GM10847 (cell line): ENCODE results near the gene EPB41L4B.

Source experiments
- POLR2A ChIP-seq: IDR thresholded peaks from 2 replicates; pipeline ENCODE4 v1.6.1; 2011; ENCODE audit not compliant: insufficient read length; ENCODE audit errors: extremely low read depth

Gene EPB41L4B

DNA sequence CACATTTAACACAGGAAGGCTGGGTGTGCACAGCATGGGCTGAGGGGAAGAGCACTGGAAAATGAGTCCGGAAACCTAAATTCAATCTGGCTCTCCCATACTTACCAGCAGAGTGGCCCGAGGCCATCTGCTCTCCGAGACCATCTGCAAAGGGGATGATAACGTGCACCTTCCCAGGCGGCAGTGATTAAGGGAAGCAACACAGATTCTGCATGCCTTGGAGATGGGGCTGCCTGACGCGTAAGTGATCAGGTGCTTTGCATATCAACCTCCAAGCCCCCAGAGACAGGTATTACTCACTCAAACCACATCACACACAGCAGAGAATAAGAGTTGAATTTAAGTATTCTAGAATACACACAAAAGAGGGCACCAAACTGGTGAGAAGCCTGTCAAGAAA lies 9.1 kb downstream of the EPB41L4B start:
- TF ChIP-seq POLR2A: no peak

DNA sequence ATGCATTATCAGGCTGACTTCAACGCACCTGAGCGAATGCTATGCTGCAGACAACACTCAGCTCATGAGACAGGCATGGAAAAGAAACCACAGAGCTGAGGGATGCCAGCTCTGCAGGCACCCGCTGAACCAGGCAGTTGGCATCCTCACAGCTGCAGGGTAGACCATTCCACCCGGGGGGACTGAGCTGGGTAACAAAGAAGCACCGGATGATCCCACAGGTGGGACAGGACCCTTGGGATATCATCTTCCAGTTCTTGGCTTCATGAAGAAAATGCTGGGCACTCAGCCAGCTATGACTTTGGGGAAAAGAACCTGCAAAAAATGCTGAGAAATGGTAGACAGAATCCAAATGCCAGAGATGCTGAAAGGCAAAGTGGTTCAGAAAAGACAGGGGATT lies 9.6 kb downstream of the EPB41L4B start:
- TF ChIP-seq POLR2A: no peak

DNA sequence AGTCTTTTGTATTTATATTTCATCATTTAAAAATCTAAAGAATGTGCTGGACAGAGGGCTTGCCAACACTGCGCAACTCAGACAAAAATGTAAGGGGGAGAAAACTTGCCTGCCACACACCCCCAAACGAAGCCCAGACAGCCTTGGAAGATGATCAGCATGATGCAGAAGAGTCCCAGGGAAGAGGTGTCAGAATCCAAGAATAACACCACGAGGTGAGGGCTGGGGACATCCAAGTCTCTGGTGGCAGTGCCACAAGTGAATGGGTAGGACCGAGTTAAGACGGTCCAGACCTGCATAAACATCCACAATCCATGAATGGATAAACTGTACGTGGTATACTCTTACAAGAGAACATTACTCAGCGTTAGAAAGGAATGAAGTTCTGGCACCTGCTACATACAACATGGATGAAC lies 10.4 kb downstream of the EPB41L4B start:
- no peak for TF ChIP-seq POLR2A

DNA sequence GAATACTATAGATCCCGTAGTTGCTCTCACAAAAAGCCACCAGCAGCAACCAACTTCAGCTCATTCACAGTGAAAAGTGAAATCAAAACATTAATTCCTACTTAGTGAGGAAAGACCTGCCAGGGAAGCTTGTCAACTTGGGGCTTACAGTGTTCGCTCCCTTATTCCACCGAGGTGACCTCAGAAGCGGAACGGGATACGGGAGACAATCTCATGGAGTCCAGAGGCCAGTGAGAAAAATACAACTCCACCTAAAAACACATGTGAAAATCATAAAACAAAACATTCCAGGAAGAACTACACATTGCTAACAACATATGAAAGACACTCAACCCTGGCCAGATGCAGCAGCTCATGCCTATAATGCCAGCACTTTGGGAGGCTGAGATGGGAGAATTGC lies 11.6 kb downstream of the EPB41L4B start:
- TF ChIP-seq POLR2A: no peak

DNA sequence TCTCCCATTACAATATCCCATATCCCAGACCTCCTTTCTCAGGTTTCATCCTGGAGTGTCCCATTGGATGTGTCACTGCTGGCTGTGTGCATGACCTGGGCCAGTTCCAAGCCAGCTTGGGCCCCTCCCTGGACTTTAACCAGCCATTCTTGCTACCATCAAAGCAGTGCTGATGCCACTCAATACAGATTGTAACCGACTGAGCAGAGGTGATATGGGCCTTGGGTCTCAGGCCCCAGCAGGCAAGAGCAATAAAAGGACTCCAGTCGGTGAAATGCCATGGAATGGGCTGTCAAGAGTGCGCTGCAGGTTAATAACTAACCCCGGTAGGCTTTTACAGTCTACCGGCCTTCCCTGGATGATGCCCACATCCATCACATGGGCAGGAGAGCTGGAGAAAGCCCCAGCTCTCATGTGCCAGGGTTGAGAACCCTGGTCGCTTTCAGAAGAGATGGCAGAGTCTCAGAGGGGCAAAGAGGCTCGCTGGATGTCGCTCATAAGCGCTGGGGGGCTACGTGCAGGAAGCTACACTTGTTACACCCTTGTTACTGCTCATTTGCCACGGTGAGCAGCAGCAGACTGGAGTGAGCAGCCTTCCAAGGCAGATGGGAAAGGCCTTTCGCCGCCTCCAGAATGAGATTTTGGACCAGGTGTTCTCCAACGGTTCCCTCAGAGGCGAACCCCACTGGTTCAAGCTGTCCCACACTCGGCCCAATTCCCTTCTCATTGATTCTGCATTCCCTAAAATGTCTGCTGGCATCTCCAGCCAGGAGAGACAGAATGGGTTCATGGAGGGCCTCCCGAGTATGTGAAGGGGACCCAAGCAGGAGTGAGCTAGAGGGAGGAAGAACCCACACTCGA lies 13.2 kb downstream of the EPB41L4B start:
- TF ChIP-seq POLR2A: no peak

DNA sequence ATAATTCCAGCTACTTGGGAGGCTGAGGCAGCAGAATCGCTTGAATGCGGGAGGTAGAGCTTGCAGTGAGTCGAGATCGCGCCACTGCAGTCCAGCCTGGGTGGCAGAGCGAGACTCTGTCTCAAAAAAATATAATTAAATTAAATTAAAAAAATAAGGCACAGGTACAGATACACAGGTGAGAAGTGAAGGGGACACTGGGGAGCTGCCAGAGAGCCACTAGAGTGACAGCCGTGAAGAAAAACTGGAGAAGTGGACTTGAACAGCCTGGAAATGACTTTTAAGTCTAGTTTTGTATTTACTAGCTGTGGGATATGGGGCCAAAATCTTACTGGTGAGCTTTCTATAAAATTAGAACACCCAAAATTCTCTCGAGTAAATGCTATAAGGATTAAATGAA lies 15.1 kb downstream of the EPB41L4B start:
- no peak for TF ChIP-seq POLR2A

DNA sequence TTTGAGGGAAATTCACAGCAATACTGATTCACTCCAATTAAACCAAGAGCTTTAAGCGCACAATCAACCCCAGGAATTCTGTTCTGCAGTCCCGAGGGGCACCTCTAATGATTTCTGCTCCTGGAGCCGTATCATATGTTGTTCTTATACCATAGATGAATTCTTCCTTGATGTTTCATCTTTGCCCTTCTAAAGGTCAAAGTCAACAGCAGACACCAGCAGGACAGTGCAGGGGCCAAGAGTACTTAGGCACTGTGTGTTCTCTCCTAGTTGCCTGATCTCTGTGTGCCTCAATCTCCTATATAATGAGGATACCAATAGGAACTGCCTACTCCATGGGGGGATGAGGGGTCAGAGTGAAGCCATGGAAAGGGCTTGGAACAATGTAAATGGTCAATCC lies 16.5 kb downstream of the EPB41L4B start:
- no peak for TF ChIP-seq POLR2A

DNA sequence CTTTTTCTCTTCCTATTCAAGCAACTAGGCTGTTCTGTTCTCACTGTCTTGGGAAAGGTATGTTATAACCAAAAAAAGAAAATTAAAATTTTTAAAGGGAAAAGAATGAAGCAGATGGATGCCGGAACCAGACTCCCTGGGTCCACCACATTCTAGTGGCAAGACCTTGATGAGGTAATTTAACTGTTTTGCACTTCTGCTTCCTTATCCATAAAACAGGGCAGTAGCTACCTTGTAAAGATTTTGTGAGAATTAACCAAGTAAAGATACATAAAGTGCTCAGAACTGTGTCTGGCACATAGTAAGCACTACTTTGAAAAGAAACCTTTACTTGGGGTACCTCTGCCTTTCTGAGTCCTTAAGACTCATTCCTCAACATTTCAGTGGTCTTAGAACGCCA lies 17.0 kb downstream of the EPB41L4B start:
- no peak for TF ChIP-seq POLR2A

DNA sequence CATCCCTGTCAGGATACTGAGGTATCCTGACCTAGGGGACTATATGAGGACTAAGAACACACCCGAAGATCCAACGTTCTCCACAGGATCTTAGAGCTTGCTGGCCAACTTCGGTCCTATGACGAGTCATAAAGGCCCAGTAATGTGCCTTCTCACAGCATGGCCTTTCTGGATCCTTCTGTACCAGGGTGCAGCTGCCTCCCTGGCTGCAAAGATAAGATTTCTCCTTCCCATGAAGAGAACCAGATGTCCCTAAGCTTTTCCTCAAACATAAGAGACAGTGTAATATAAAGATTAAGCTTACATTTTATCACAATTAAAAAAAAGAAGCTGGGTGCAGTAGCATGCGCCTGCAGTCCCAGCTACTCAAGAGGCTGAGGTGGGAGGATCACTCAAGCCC lies 18.3 kb downstream of the EPB41L4B start:
- no peak for TF ChIP-seq POLR2A

DNA sequence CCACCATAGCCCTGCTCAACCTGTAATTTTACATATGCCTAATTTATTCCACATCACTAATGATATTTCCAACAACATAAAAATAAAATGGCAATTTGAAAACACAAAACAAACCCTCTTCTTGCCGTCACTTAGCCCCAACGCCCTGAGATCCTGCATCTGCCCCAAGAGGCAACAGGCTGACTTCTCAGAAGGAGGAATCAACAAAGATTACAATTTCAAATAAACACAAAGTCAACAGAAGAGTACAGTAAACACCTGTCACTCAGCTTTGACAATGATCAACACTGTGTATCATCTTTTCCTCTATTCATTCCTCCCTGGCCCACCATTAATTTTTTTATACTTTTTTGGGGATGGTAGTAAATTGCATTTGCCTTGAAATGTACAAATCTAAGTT lies 19.8 kb downstream of the EPB41L4B start:
- no peak for TF ChIP-seq POLR2A

DNA sequence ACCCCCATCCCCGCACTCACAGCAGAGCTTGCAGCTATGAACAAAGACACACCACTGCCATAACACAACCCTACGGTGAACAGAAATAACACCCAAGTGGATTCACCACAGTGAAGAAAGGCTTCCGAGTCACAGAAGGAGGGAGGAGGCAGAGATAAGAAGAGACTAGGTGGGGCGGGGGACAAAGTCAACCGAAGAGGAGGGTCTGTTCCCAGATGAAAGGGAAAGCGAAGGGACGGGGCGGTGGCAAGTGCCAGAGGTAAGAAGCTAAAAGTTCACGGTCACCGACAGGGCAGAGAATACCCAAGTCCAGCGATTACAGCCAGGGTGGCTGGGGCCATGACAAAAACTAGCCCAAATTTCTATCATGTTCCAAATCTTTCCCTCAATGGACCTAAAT lies 21.0 kb downstream of the EPB41L4B start:
- no peak for TF ChIP-seq POLR2A

DNA sequence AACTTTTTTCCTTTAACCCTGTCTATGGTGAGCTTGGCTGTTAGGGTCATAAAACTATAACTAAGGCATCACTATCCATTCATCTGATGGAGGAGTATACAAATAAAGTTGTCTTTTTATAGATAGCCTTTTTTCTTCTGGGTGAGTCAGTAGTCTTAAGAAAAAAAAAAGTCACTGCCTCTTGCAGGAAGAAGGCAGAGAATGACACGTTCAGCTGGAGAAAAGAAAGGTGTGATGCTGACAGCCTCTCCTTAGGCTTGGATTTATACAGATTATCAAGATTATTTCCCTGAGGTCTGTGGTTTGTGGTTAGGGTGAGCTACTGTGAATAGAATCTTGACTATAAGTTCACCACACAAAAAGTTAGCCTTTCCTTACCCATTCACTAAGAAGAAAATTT lies 23.0 kb downstream of the EPB41L4B start:
- TF ChIP-seq POLR2A: no peak

DNA sequence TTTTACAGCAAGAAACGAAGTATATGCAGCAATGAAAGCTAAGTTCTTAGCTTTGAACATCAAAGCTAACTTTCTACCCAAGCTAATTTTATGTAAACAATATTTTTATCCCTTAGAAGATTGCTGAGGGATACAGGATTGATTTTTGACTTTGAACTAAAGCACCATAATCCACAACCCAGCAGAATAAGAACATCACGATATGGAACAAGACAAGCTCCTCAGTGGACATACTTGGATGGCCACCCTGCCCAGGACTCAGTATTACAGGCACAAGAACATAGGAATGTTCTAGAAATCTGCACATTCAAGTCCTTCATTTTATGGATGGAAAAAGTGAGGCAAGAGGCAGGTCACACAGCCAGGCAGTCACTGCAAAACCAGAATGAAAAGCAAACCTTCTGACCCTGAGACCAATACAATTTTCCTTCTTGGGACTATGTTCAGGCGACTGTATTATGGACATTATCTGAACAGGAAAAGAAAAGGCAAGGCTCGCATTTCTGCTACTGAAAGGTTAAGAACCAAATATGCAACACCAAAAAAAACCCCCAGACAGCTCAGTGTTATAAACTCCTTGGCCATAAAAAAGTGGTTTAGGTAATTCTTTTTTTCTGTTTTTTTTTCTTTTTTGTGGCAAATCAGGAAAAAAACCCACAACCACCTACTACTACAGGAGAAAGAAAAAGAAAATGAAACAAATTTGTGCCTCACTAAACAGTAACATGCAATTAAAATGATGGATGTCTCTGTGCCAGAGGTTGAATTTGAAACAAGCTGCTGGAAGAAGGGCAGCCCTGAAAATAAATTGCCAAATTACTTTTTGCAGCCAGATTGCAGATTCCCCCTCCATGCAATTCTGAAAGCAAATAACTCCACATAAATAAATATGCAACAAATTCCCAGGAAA lies 25.4 kb downstream of the EPB41L4B start:
- TF ChIP-seq POLR2A: no peak

DNA sequence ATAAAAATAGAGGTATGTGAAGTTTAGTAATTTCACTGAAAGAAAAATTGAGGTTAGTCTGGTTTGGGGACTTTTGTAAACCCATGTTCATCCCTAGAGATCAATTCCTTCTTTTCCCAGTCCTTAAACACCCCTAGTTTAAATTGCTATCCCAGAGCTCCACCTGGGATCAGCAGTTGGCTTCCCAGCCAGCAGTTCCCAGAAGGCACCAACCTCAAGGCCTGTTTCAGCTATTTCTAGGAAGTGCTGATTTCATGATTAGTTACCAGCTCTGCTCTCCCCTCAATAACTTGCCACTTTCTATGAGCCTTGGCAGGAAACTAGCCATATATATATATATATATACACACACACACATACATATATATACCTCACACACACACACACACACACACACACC lies 30.5 kb downstream of the EPB41L4B start:
- no peak for TF ChIP-seq POLR2A

DNA sequence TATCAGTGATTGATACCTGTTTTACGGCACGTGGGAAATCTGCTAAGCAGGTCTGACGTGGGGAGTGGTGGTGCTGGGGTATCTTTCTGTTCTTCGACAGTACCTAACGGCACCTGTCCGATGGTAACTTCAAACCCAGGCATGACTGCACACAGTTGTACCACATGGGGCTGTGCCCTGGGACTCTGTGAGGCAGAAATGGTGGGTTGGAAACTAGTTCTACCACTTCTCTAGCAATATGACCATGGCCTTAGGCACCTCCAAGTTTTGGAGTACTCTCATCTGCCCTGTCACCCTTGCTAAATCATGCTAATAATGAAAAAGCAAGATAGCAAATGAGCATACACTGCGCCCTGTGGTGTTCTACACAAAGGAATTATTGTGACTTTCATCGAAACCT lies 30.9 kb downstream of the EPB41L4B start:
- TF ChIP-seq POLR2A: no peak

DNA sequence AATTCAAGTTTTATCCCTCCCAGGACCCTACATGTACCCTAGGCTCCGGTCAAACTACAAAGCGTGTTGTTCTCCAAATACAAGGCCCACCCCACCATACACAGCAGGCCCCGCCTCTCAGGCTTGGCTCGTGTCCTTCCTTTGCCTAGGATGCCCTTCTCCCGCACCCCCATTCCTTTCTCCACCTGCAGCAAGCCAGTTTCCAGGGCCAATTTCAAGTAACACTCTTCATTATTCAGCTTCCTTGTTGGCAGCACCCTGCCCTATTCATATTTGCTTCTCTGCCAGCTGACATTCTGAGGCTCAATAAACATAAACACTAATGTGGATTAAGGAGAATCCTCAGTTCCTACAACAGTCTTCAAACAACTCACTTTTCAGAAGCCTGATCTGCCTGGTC lies 31.7 kb downstream of the EPB41L4B start:
- no peak for TF ChIP-seq POLR2A

DNA sequence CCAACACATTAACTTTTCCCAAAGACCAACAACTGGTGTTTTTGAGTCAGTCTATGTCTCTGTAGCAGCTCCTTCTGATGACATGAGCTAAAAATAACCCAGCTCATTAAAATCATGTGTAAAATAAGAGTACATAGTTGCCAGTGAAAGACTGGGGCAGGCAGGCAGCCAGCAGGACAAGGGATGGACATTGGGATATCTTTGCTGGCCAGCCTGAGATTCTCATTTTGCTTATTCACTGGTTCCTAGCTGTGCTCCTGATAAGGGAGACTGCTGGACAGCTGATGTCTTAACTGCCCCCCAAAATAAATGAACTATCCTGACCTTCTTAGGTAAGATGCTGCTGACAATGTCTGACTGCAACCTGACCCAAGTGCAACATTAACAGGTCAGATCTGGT lies 33.9 kb downstream of the EPB41L4B start:
- TF ChIP-seq POLR2A: no peak

DNA sequence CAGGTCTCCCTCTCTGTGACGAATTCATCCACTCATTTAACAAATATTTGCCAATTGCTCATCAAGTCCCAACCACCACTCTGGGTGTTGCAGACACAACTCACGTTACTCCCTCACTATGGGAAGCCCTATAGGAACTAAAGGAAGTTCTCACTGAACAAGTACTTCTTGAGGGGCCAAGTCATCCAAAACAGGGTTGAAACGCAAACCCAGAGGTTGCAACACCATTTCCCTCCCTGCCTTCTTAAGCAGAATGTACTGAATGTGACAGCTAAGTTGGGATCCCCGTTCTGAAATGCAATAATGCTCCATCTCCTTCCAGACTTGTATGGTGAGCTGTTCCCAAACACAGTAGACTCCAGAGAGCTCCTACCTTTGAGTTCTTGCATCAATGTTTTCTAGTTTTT lies 34.3 kb downstream of the EPB41L4B start:
- TF ChIP-seq POLR2A: no peak
